GM21723 (cell line): ENCODE measurements around the gene FBXL17.
"Not testable (repeated sequence)": the region's sequence is repeated elsewhere in the genome, so short reads cannot be mapped to it uniquely, and the experiment has no call there.

Source experiments
- ATAC-seq: cut with Tn5 transposase; IDR thresholded peaks from one replicate; pipeline ENCODE4 v1.9.1; 2021; ENCODE audit warnings: mild to moderate bottlenecking, moderate library complexity; ENCODE audit not compliant: unreplicated experiment

Gene FBXL17

GRCh38 chr5:108171759-108172158 is 210.1 kb downstream of the FBXL17 start:
- ATAC-seq = no peak

GRCh38 chr5:108168915-108169314 is 213.0 kb downstream of the FBXL17 start:
- ATAC-seq = no peak

DNA sequence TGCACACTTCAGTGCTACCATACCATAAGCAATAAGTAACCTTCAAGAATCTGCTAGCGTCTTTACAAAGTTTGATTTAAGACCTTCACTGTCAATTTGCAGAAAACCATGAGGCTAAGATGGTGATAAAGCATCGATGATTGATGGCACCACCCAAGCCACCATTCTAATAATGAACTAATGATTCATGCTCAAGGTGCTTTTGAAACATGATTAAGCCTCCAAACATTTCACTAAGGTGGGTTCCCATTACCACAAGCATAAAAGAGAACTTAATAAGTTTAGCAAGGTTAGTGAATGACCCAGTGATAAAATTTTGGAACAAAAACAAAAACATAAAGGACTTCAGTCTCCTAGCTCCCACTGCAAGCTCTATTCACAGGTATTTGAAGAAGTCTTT is 214.7 kb downstream of the FBXL17 start:
- ATAC-seq = no peak

GRCh38 chr5:108164574-108164973 is 217.3 kb downstream of the FBXL17 start:
- no peak for ATAC-seq

GRCh38 chr5:108152854-108153253 is 229.0 kb downstream of the FBXL17 start:
- ATAC-seq = not testable (repeated sequence)

DNA sequence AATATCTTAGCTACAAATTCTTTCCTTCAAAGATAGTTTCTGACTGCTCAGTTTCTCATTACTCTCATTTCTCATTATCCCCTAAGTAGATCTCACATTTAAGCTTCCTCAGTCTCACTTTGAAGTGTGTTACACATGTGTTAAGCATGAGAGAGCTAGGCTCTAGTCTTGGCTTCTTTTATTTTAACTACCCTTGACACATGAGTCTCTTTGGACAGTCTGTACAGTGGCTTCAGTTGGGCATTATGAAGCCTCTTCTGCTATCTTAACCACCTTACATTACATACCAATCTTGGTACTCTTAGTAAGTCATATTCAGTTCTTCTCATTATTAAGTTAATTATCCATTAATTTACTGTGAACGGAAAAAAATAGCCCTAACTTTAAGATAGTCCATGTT is 232.5 kb downstream of the FBXL17 start:
- no peak for ATAC-seq

DNA sequence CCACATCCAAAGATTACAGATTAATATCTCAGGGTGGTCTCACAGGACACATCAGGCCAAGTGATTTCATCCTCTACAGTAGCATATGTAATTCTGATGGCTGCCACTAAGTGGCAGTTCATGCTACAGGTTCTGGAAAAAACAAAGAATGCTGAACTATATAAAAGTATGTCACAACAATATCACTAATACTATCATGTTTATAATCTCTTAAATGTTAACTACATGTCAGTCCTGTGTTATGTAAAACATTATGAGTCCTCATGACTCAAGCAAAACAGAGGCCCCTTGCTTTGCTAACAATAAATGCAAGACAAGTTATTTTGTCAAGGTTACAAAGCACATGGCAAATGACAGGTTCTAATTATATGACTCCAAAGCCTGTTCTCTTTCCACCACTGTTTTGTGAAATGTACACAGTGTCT is 233.2 kb downstream of the FBXL17 start:
- peak; percentile 77 for ATAC-seq

DNA sequence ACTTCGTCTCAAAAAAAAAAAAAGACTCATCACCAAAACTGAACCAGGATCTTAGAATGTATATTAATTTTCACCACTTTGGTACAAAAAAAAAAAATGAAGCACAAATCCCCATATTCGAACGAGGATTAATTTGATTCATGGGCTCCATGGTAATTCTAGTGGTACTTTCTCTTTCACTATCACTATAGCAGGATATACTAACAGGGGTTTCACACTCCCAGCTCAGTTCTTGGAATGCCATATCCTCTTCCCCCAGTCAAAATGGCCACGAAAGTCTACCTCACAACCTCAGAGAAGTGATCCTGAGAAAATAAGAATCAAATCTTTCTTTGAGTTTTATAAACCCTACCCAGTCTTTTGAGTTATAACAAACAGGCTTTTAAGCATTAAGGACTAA is 235.7 kb downstream of the FBXL17 start:
- no peak for ATAC-seq

GRCh38 chr5:108145351-108145750 is 236.5 kb downstream of the FBXL17 start:
- no peak for ATAC-seq

- no peak for ATAC-seq
Observed at GRCh38 chr5:108144332-108144731, 237.6 kb downstream of the FBXL17 start.

DNA sequence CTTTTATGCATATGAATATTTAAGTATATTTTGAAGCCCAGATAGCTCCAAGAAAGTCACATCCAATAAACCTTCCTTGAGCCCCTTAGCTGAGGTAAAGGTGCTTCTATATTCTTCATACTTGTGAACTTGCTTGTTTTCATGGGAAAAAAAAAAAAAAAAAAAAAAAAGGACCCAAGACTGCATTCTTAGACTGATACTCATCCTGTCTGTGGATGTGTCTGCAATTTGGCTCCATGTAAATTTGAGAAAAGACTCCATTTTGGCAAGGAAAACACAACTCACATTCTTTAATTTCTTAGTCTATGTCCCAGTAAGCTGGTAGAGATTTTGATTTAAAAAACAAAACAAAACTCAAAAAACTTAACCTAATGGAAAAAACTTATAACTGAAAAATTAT is 238.3 kb downstream of the FBXL17 start:
- no peak for ATAC-seq

DNA sequence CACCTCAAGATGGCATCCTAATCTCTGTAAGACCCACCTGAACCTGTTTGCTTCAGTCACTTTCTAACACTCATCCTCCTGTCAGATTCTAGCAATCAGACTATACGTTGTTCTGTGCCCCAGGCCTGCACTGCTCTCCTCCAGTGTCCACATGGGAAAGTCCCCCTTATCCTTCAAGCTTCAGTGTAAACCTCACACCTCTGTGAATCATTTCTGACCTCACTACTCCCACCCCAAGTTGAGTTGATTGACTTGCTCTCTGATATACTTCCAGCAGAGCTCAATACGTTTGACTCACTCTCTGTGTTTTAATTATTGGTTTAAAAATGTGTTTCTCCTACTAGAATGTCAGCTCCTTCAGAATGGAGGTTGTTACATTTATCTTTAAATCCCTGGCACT is 240.2 kb downstream of the FBXL17 start:
- no peak for ATAC-seq

- ATAC-seq = no peak
Observed at GRCh38 chr5:108136493-108136892, 245.4 kb downstream of the FBXL17 start.

- no peak for ATAC-seq
Observed at GRCh38 chr5:108129129-108129528, 252.8 kb downstream of the FBXL17 start.

DNA sequence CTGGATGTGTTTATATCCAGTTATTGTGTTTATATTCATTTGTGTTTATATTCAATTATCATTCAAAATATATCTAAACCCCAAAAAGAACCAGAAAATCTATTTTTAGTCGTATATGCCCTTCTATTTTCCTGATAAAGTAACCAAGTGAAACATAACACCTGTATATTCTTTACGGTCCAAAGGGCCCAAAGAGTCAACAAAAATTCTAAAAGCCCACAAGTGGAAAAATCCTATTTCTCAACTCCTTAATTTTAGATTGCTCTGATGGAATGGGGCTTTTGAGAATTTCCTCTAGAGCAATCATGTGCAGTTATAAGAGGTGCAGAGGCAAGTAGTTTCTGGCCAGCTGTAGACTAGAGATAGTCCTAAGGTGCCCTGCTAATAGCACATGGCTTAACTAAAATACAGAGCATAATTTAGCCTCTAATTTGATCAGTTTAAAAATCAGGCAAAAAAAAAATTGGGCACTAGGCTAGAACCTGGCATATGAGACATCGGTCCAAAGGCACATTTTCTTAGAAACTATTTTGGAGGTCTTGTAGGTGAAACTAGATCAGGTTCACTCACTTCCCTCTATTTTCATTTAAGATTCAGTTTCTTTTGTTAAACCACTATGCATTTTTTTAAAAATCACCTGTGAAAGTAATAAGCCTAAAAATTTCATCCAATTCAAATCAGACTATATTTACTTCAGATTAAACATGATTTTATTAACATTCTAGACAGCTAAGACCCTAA is 256.0 kb downstream of the FBXL17 start:
- no peak for ATAC-seq

GRCh38 chr5:108124596-108124995 is 257.3 kb downstream of the FBXL17 start:
- no peak for ATAC-seq

- no peak for ATAC-seq
Observed at GRCh38 chr5:108122702-108123101, 259.2 kb downstream of the FBXL17 start.

DNA sequence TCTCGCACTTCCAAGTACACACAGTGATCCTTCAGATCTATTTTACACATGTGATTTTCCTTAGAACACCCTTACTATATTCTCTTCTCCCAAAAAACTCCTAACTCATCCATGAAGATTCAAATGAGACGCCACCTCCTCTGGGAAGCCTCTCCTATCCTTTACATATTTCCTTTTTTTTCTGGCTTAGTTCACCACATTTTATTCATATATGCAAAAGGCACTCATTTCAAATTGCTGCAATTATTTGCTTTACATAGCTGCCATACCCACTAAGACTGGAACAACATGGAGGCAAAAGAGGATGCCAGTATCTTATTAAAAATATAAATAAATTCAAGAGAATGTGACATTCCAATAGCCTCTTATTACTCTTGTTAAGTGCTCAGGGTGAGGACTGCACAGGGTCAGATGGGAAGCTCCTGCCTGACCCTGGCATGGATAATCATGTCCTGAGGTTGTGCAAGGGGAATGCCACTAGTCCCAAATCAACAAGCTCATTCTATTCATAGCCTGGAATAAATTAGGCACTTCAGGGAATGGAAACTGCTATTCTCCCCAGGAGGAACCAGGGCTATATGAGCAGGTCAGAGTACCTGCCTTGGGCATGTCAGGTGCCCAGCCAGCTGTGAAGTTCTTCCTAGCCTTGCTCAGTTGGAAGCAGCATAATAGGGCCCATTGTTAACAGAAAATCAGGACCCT is 262.9 kb downstream of the FBXL17 start:
- no peak for ATAC-seq

DNA sequence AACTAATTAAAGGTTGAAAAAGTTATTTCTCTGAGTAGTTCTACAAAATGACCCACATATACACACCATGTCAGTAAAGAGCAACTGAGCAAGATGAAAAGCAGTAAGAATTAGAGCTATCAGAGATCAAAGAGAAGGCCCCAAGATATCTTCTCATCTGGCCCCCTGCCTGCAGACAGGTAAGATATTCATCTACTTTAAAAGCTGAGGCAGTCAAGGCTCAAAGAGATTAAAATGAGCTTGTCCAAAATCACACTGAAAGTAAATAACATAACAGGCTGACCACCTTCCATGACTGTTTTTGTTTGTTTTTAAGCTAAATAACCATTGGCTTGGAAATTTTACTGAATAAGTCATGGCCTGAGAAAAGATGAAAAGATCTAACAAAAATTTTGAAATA is 266.2 kb downstream of the FBXL17 start:
- ATAC-seq = no peak

DNA sequence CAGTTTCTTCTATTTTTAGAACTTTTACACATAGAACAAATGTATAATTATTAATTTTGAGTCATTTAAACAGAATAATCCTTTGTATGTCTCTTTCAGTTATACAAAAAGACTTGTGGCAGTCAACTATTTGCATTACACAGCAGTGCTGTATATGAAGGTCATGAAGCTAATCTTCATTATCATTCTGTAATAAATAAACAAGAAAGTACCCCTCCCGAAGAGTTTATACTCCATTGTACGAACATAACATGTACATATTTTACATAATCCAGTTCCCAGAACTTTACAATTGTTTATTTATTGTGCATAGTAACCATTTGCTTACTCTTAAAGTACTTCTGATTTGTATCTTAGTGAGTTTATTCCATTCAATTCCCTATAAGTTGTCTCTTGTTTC is 267.9 kb downstream of the FBXL17 start:
- ATAC-seq = no peak

DNA sequence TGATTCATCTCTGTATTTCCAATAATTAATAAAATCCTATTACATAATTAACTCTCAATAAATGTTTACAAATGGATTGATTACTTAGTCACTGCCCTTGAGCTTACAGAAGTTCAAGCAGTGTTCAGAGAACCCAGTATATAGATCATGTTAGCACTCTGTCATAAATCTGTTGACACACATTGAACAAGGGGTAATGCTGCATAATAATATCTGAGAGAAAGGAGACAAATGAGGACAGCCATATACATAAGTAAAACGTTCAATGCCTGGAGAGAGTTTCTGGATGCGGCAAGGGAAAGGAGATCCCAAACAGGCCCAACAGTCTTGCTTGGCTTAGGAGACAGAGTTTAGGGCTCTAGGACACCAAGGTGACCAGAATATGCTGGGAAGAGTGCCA is 270.2 kb downstream of the FBXL17 start:
- no peak for ATAC-seq

- ATAC-seq = no peak
Observed at GRCh38 chr5:108109059-108109458, 272.8 kb downstream of the FBXL17 start.

GRCh38 chr5:108104448-108104847 is 277.4 kb downstream of the FBXL17 start:
- no peak for ATAC-seq
